Measurements from ENCODE around the gene CEP78. TPM values are rescaled to one million over a fixed set of nuclear protein-coding genes. Genes with fewer than 3 reads are reported as not detected.

CEP78 gene
- total RNA-seq, 2 experiments from 2014 or later, result 56.3 to 57.6 TPM

- Mint-ChIP-seq H3K27me3 (no peaks in the 10 kb centered on the region), H3K36me3 (ENCODE audit: low read depth) (peaks cover 63% of the 10 kb centered on the region), H3K9me3 (no peaks in the 10 kb centered on the region), H3K4me3 (no peak overlapping the region), H3K27ac (no peak overlapping the region), H3K4me1 (peaks cover 8% of the 10 kb centered on the region)
- no peak for DNase-seq
- CTCF ChIA-PET, result no interaction called here
- POLR2A ChIA-PET, result no interaction called here
Measured at GRCh38 chr9:78306222-78307076, 70.6 kb downstream of the CEP78 start.

- Mint-ChIP-seq H3K9me3 (no peaks in the 10 kb centered on the region), H3K36me3 (ENCODE audit: low read depth) (peaks cover 61% of the 10 kb centered on the region)
Measured at GRCh38 chr9:78307360-78307759, 71.5 kb downstream of the CEP78 start.

GRCh38 chr9:78309066-78309465 lies 73.2 kb downstream of the CEP78 start:
- DNase-seq, result no peak
- H3K36me3 Mint-ChIP-seq (ENCODE audit: low read depth), result peaks cover 56% of the 10 kb centered on the region
- CTCF ChIA-PET, result interaction anchor here (0.6 kb wide), 1 partner anchor 30 kb away, joined by 3 read pairs; no protein-coding TSS in a partner anchor
- no peaks in the 10 kb centered on the region for H3K27me3 Mint-ChIP-seq
- H3K4me1 Mint-ChIP-seq, result no peaks in the 10 kb centered on the region
- POLR2A ChIA-PET, result no interaction called here
- H3K4me3 Mint-ChIP-seq, result no peak overlapping the region
- H3K9me3 Mint-ChIP-seq, result no peaks in the 10 kb centered on the region
- H3K27ac Mint-ChIP-seq, result no peak overlapping the region

More at GRCh38 chr9:78307360-78307759, 71.5 kb downstream of the CEP78 start:
- peaks cover 2% of the 10 kb centered on the region for H3K4me1 Mint-ChIP-seq
- POLR2A ChIA-PET, result no interaction called here
- no peak for DNase-seq
- H3K27ac Mint-ChIP-seq, result no peak overlapping the region
- CTCF ChIA-PET, result no interaction called here
- H3K27me3 Mint-ChIP-seq, result no peaks in the 10 kb centered on the region
- H3K4me3 Mint-ChIP-seq, result no peak overlapping the region

GRCh38 chr9:78311075-78311474 lies 75.2 kb downstream of the CEP78 start:
- H3K36me3 Mint-ChIP-seq (ENCODE audit: low read depth), result peaks cover 49% of the 10 kb centered on the region
- CTCF ChIA-PET, result interaction anchor here (0.7 kb wide), 1 partner anchor 636 kb away, joined by 3 read pairs; no protein-coding TSS in a partner anchor
- POLR2A ChIA-PET, result no interaction called here
- no peak overlapping the region for H3K27ac Mint-ChIP-seq
- H3K27me3 Mint-ChIP-seq, result no peaks in the 10 kb centered on the region
- H3K4me3 Mint-ChIP-seq, result no peak overlapping the region
- peaks cover 2% of the 10 kb centered on the region for H3K4me1 Mint-ChIP-seq
- H3K9me3 Mint-ChIP-seq, result no peaks in the 10 kb centered on the region
- DNase-seq, result no peak

GRCh38 chr9:78311886-78312524 lies 76.1 kb downstream of the CEP78 start:
- POLR2A ChIA-PET, result interaction anchor here (0.6 kb wide), 1 partner anchor 9 kb away, joined by 3 read pairs; no protein-coding TSS in a partner anchor

GRCh38 chr9:78314550-78314949 lies 78.7 kb downstream of the CEP78 start:
- H3K27ac Mint-ChIP-seq, result peak overlapping the region; percentile 61
- H3K27me3 Mint-ChIP-seq, result no peaks in the 10 kb centered on the region
- no peak for DNase-seq
- H3K9me3 Mint-ChIP-seq, result no peaks in the 10 kb centered on the region
- peaks cover 2% of the 10 kb centered on the region for H3K4me1 Mint-ChIP-seq
- POLR2A ChIA-PET, result no interaction called here
- CTCF ChIA-PET, result interaction anchor here (0.5 kb wide), 1 partner anchor 1499 kb away, joined by 5 read pairs; no protein-coding TSS in a partner anchor
- peaks cover 64% of the 10 kb centered on the region for H3K36me3 Mint-ChIP-seq (ENCODE audit: low read depth)
- H3K4me3 Mint-ChIP-seq, result no peak overlapping the region

More at GRCh38 chr9:78311886-78312524, 76.1 kb downstream of the CEP78 start:
- no peaks in the 10 kb centered on the region for H3K27me3 Mint-ChIP-seq
- peaks cover 52% of the 10 kb centered on the region for H3K36me3 Mint-ChIP-seq (ENCODE audit: low read depth)
- CTCF ChIA-PET, result interaction anchor here (0.7 kb wide), 1 partner anchor 637 kb away, joined by 3 read pairs; no protein-coding TSS in a partner anchor
- DNase-seq, result no peak
- no peak overlapping the region for H3K27ac Mint-ChIP-seq
- peaks cover 2% of the 10 kb centered on the region for H3K4me1 Mint-ChIP-seq
- no peak overlapping the region for H3K4me3 Mint-ChIP-seq
- H3K9me3 Mint-ChIP-seq, result no peaks in the 10 kb centered on the region

- no peak for DNase-seq
- H3K4me3 Mint-ChIP-seq, result no peak overlapping the region
- H3K9me3 Mint-ChIP-seq, result no peaks in the 10 kb centered on the region
- peaks cover 2% of the 10 kb centered on the region for H3K4me1 Mint-ChIP-seq
- H3K27ac Mint-ChIP-seq, result peak overlapping the region; percentile 61
- ChIA-PET POLR2A (interaction anchor here (0.7 kb wide), 1 partner anchor 18 kb away, joined by 3 read pairs; no protein-coding TSS in a partner anchor), CTCF (interaction anchor here (0.5 to 1.2 kb wide), 3 partner anchors 10 to 1499 kb away, joined by 3 to 5 read pairs (median 3); no protein-coding TSS in a partner anchor)
- no peaks in the 10 kb centered on the region for H3K27me3 Mint-ChIP-seq
- H3K36me3 Mint-ChIP-seq (ENCODE audit: low read depth), result peaks cover 66% of the 10 kb centered on the region
Measured at GRCh38 chr9:78314953-78315870, 79.3 kb downstream of the CEP78 start.

- H3K36me3 Mint-ChIP-seq (ENCODE audit: low read depth), result peaks cover 70% of the 10 kb centered on the region
- ChIA-PET POLR2A (interaction anchor here (0.5 kb wide), 1 partner anchor 20 kb away, joined by 6 read pairs; no protein-coding TSS in a partner anchor), CTCF (interaction anchor here (0.6 to 1.2 kb wide), 3 partner anchors 11 to 39 kb away, joined by 3 read pairs; no protein-coding TSS in a partner anchor)
- no peak for DNase-seq
- peaks cover 2% of the 10 kb centered on the region for H3K4me1 Mint-ChIP-seq
- H3K27me3 Mint-ChIP-seq, result no peaks in the 10 kb centered on the region
- no peak overlapping the region for H3K4me3 Mint-ChIP-seq
- H3K9me3 Mint-ChIP-seq, result no peaks in the 10 kb centered on the region
- no peak overlapping the region for H3K27ac Mint-ChIP-seq
Measured at GRCh38 chr9:78316166-78316892, 80.5 kb downstream of the CEP78 start.

GRCh38 chr9:78319197-78320029 lies 83.5 kb downstream of the CEP78 start:
- Mint-ChIP-seq H3K27ac (no peak overlapping the region), H3K4me1 (peaks cover 2% of the 10 kb centered on the region), H3K4me3 (no peak overlapping the region), H3K9me3 (no peaks in the 10 kb centered on the region), H3K27me3 (no peaks in the 10 kb centered on the region), H3K36me3 (ENCODE audit: low read depth) (peaks cover 78% of the 10 kb centered on the region)
- ChIA-PET CTCF (no interaction called here), POLR2A (no interaction called here)
- DNase-seq, result no peak

GRCh38 chr9:78320030-78320693 lies 84.3 kb downstream of the CEP78 start:
- Mint-ChIP-seq H3K4me1 (peaks cover 2% of the 10 kb centered on the region), H3K36me3 (ENCODE audit: low read depth) (peaks cover 78% of the 10 kb centered on the region), H3K27ac (no peak overlapping the region), H3K9me3 (no peaks in the 10 kb centered on the region), H3K27me3 (no peaks in the 10 kb centered on the region), H3K4me3 (no peak overlapping the region)
- ChIA-PET POLR2A (no interaction called here), CTCF (no interaction called here)
- DNase-seq, result no peak

All from activated CD4-positive, alpha-beta T cell treated with anti-CD3 and anti-CD28 coated beads, Interleukin-2, amount 10 ng/mL, durations not matched to agents 7 days and 5 days (primary cell).